ENCODE data around the gene ZNF362.
A peak's percentile ranks its signal among the peaks of the same experiment; 100 is the strongest.

Gene ZNF362

DNA sequence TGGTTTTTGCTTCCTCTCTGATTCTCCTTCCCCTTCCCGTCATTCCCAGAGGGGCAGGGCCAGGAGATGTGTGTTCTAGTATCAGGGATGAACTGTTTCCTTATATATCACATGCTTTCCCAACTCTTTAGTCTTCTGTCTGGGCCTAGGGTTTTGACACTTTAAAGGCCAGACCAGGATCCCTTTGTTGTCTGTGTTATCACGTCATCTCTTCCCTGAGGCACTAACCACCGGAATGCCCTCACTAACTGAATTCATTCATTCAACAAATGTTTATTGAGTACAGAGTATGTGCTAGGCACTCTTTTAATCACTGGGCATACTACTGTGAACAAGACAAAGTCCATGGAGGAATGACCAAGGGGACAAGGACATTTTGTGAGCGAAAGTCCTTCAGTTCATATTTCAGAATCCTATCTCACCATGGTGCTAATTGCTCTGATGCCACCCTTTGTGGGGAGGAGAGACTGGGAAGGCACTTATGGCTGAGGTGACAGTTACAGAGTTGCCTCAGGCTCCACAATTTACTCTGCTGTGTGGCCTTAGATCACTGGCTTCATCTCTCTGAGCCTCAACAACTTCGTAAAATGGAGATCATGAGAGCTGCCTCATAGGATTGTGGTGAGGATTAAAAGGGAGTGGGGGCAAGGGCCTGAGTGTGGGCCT is 12.0 kb upstream of the ZNF362 start:
- Histone ChIP-seq H3K4me1 (ENCODE audit: control insufficient read depth, insufficient read depth, low read length, poor library complexity, severe bottlenecking) (peaks cover 33% of the 10 kb centered on the region), H3K27ac (ENCODE audit: low read depth, low read length, severe bottlenecking) (peak overlapping the region; percentile 91), H3K9me3 (ENCODE audit: control insufficient read depth, low read length) (no peaks in the 10 kb centered on the region), H3K36me3 (ENCODE audit: control insufficient read depth, insufficient read depth, low read length) (no peaks in the 10 kb centered on the region), H3K4me3 (ENCODE audit: extremely low read depth, insufficient read depth, low read length, poor library complexity, severe bottlenecking) (no peak overlapping the region)
- 79 to 80% methylated on average over 1 to 2 of the region's 5 CpGs for WGBS, 2 experiments (ENCODE audit: insufficient coverage in 2 of 2)

DNA sequence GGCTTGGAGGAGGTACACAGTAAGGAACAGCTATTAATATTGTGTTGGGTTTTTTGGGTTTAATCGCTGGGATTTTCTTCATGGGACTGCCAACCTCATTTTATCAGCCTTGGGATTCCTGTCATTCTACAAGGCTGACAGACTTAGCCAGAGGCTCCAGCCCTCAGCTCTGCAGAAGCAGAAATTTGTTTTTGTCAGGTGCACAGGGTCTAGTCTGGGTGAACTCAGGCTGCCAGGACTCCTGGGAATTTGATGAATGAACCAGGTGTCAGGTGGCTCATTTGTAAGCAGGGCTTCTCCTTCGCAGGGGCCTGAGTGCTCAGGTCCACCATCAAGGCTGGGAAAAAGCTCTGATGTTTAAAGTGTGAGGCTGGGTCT is 11.5 kb upstream of the ZNF362 start:
- Histone ChIP-seq H3K4me1 (ENCODE audit: control insufficient read depth, insufficient read depth, low read length, poor library complexity, severe bottlenecking) (peaks cover 33% of the 10 kb centered on the region), H3K9me3 (ENCODE audit: control insufficient read depth, low read length) (no peaks in the 10 kb centered on the region), H3K27ac (ENCODE audit: low read depth, low read length, severe bottlenecking) (peak overlapping the region; percentile 91), H3K4me3 (ENCODE audit: extremely low read depth, insufficient read depth, low read length, poor library complexity, severe bottlenecking) (no peak overlapping the region), H3K36me3 (ENCODE audit: control insufficient read depth, insufficient read depth, low read length) (no peaks in the 10 kb centered on the region)
- WGBS, 2 experiments (ENCODE audit: insufficient coverage in 2 of 2) = 100% methylated on average over 1 to 2 of the region's 2 CpGs

DNA sequence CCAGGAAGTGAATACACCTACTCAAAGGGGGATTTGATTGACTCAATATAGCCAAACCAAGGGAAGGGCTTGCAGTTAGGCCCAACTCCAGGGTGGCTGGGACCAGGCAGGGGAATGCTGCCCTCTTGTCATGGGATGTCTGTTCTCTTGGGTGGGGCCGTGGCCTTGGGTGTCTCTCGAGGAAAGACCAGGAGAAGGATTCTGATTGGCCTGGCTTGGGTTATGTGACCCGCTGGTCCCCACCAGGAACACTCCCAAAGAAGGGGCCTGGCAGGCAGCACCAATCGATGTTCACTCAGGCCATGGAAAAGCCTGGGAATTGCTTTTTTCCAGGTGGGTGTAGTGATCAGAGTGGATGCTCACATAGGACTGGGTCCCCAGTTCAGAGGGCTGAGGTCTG is 10.1 kb upstream of the ZNF362 start:
- no peak overlapping the region for H3K4me3 ChIP-seq (ENCODE audit: extremely low read depth, insufficient read depth, low read length, poor library complexity, severe bottlenecking)
- H3K27ac ChIP-seq (ENCODE audit: low read depth, low read length, severe bottlenecking) = no peak overlapping the region
- H3K9me3 ChIP-seq (ENCODE audit: control insufficient read depth, low read length) = no peaks in the 10 kb centered on the region
- H3K4me1 ChIP-seq (ENCODE audit: control insufficient read depth, insufficient read depth, low read length, poor library complexity, severe bottlenecking) = peaks cover 29% of the 10 kb centered on the region
- WGBS, 2 experiments (ENCODE audit: insufficient coverage in 2 of 2) = 86 to 88% methylated on average over 3 to 4 of the region's 4 CpGs
- no peaks in the 10 kb centered on the region for H3K36me3 ChIP-seq (ENCODE audit: control insufficient read depth, insufficient read depth, low read length)

DNA sequence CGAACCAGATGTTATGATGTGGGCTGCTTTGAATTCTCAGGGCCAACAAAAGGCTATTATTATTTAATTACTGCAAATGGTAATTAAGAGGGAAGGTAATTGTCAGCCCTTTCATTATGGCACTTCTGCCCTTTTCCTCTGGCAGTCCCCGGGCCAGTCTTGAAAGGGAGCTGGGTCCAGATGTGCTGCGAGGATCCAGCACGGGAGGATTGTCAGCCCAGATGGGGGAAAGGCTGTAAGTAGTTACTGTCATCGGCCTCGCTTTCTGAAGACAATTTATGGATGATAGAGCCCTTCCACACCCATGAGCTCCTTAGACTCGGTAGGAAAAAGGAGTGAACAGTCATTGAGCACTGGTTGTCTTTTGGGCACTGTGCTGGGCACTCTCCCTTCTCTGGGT is 8.7 kb upstream of the ZNF362 start:
- no peaks in the 10 kb centered on the region for H3K36me3 ChIP-seq (ENCODE audit: control insufficient read depth, insufficient read depth, low read length)
- H3K9me3 ChIP-seq (ENCODE audit: control insufficient read depth, low read length) = no peaks in the 10 kb centered on the region
- H3K4me3 ChIP-seq (ENCODE audit: extremely low read depth, insufficient read depth, low read length, poor library complexity, severe bottlenecking) = no peak overlapping the region
- WGBS, 2 experiments (ENCODE audit: insufficient coverage in 2 of 2) = 68 to 83% methylated on average over 4 to 5 of the region's 7 CpGs
- H3K4me1 ChIP-seq (ENCODE audit: control insufficient read depth, insufficient read depth, low read length, poor library complexity, severe bottlenecking) = peaks cover 24% of the 10 kb centered on the region
- no peak overlapping the region for H3K27ac ChIP-seq (ENCODE audit: low read depth, low read length, severe bottlenecking)

- Histone ChIP-seq H3K27ac (ENCODE audit: low read depth, low read length, severe bottlenecking) (peak overlapping the region; percentile 68), H3K4me1 (ENCODE audit: control insufficient read depth, insufficient read depth, low read length, poor library complexity, severe bottlenecking) (peaks cover 21% of the 10 kb centered on the region), H3K9me3 (ENCODE audit: control insufficient read depth, low read length) (no peaks in the 10 kb centered on the region), H3K36me3 (ENCODE audit: control insufficient read depth, insufficient read depth, low read length) (no peaks in the 10 kb centered on the region), H3K4me3 (ENCODE audit: extremely low read depth, insufficient read depth, low read length, poor library complexity, severe bottlenecking) (no peak overlapping the region)
Observed at GRCh38 chr1:33248244-33248643, 8.0 kb upstream of the ZNF362 start.

GRCh38 chr1:33249422-33249821 is 6.9 kb upstream of the ZNF362 start:
- H3K4me3 ChIP-seq (ENCODE audit: extremely low read depth, insufficient read depth, low read length, poor library complexity, severe bottlenecking) = no peak overlapping the region
- no peak overlapping the region for H3K27ac ChIP-seq (ENCODE audit: low read depth, low read length, severe bottlenecking)
- H3K9me3 ChIP-seq (ENCODE audit: control insufficient read depth, low read length) = no peaks in the 10 kb centered on the region
- no peaks in the 10 kb centered on the region for H3K36me3 ChIP-seq (ENCODE audit: control insufficient read depth, insufficient read depth, low read length)
- 96 to 97% methylated on average over 3 of the region's 3 CpGs for WGBS, 2 experiments (ENCODE audit: insufficient coverage in 2 of 2)
- H3K4me1 ChIP-seq (ENCODE audit: control insufficient read depth, insufficient read depth, low read length, poor library complexity, severe bottlenecking) = peaks cover 15% of the 10 kb centered on the region

DNA sequence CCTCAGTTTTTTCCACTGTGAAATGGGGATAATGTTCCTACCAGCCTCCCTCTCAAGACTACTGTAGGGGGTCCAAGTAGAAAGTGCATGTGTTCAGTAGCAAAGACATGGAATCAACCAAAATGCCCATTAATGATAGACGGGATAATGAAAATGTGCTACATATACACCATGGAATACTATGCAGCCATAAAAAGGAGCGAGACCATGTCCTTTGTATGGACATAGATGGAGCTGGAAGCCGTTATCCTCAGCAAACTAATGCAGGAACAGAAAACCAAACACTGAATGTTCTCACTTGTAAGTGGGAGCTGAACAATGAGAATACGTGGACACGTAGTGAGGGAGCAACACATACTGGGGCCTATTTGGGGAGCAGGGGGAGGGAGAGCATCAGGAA is 6.1 kb upstream of the ZNF362 start:
- no peak overlapping the region for H3K4me3 ChIP-seq (ENCODE audit: extremely low read depth, insufficient read depth, low read length, poor library complexity, severe bottlenecking)
- no peaks in the 10 kb centered on the region for H3K36me3 ChIP-seq (ENCODE audit: control insufficient read depth, insufficient read depth, low read length)
- WGBS, 2 experiments (ENCODE audit: insufficient coverage in 2 of 2) = 100% methylated on average over 2 to 5 of the region's 5 CpGs
- H3K27ac ChIP-seq (ENCODE audit: low read depth, low read length, severe bottlenecking) = no peak overlapping the region
- H3K4me1 ChIP-seq (ENCODE audit: control insufficient read depth, insufficient read depth, low read length, poor library complexity, severe bottlenecking) = peaks cover 7% of the 10 kb centered on the region
- H3K9me3 ChIP-seq (ENCODE audit: control insufficient read depth, low read length) = no peaks in the 10 kb centered on the region

DNA sequence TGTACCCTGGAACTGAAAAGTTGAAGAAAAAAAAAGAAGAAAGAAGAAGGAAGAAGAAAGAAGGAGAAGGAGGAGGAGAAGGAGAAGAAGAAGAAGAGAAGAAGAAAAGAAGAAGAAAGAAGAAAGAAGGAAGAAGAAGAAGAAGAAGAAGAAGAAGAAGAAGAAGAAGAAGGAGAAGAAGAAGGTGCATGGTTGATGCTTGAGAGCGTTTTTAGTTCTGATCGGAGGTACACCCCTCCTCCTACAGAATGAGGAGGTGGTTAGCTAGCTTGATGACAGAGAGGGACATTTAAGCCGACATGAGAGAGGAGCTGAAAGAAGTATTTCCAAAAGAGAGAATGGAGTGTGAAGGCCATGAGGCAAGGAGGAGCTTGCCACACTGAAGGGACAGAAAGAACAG is 5.6 kb upstream of the ZNF362 start:
- WGBS, 2 experiments (ENCODE audit: insufficient coverage in 2 of 2) = 83% methylated on average over 1 of the region's 3 CpGs; no CpG with 5 or more reads in 1 of the 2 experiments
- H3K27ac ChIP-seq (ENCODE audit: low read depth, low read length, severe bottlenecking) = no peak overlapping the region
- H3K36me3 ChIP-seq (ENCODE audit: control insufficient read depth, insufficient read depth, low read length) = no peaks in the 10 kb centered on the region
- peaks cover 4% of the 10 kb centered on the region for H3K4me1 ChIP-seq (ENCODE audit: control insufficient read depth, insufficient read depth, low read length, poor library complexity, severe bottlenecking)
- no peak overlapping the region for H3K4me3 ChIP-seq (ENCODE audit: extremely low read depth, insufficient read depth, low read length, poor library complexity, severe bottlenecking)
- no peaks in the 10 kb centered on the region for H3K9me3 ChIP-seq (ENCODE audit: control insufficient read depth, low read length)

- H3K9me3 ChIP-seq (ENCODE audit: control insufficient read depth, low read length) = no peaks in the 10 kb centered on the region
- no peak overlapping the region for H3K27ac ChIP-seq (ENCODE audit: low read depth, low read length, severe bottlenecking)
- H3K4me1 ChIP-seq (ENCODE audit: control insufficient read depth, insufficient read depth, low read length, poor library complexity, severe bottlenecking) = peaks cover 15% of the 10 kb centered on the region
- H3K36me3 ChIP-seq (ENCODE audit: control insufficient read depth, insufficient read depth, low read length) = peaks cover 15% of the 10 kb centered on the region
- 97 to 100% methylated on average over 1 to 3 of the region's 3 CpGs for WGBS, 2 experiments (ENCODE audit: insufficient coverage in 2 of 2)
- no peak overlapping the region for H3K4me3 ChIP-seq (ENCODE audit: extremely low read depth, insufficient read depth, low read length, poor library complexity, severe bottlenecking)
Observed at GRCh38 chr1:33254491-33254890, 1.8 kb upstream of the ZNF362 start.

GRCh38 chr1:33255347-33256220 is 708 bp upstream of the ZNF362 start:
- Histone ChIP-seq H3K27ac (ENCODE audit: low read depth, low read length, severe bottlenecking) (peak overlapping the region; percentile 66), H3K9me3 (ENCODE audit: control insufficient read depth, low read length) (no peaks in the 10 kb centered on the region), H3K4me3 (ENCODE audit: extremely low read depth, insufficient read depth, low read length, poor library complexity, severe bottlenecking) (peak overlapping the region; percentile 42), H3K36me3 (ENCODE audit: control insufficient read depth, insufficient read depth, low read length) (peaks cover 22% of the 10 kb centered on the region), H3K4me1 (ENCODE audit: control insufficient read depth, insufficient read depth, low read length, poor library complexity, severe bottlenecking) (peaks cover 17% of the 10 kb centered on the region)
- WGBS, 2 experiments (ENCODE audit: insufficient coverage in 2 of 2) = 8 to 11% methylated on average over 36 to 55 of the region's 70 CpGs

- Histone ChIP-seq H3K4me1 (ENCODE audit: control insufficient read depth, insufficient read depth, low read length, poor library complexity, severe bottlenecking) (peaks cover 17% of the 10 kb centered on the region), H3K9me3 (ENCODE audit: control insufficient read depth, low read length) (no peaks in the 10 kb centered on the region), H3K27ac (ENCODE audit: low read depth, low read length, severe bottlenecking) (no peak overlapping the region), H3K4me3 (ENCODE audit: extremely low read depth, insufficient read depth, low read length, poor library complexity, severe bottlenecking) (no peak overlapping the region), H3K36me3 (ENCODE audit: control insufficient read depth, insufficient read depth, low read length) (peaks cover 22% of the 10 kb centered on the region)
- WGBS, 2 experiments (ENCODE audit: insufficient coverage in 2 of 2) = 0% methylated on average over 20 to 21 of the region's 43 CpGs
Observed at GRCh38 chr1:33256221-33256470, 146 bp upstream of the ZNF362 start.

Measured in mesodermal cell (in vitro differentiated cells).